Lower lobe of right lung (tissue), 2 donors: ENCODE results near the gene GGTLC2. TPM values are rescaled to one million over a fixed set of nuclear protein-coding genes. Genes with fewer than 3 reads are reported as not detected.

Source experiments
- ATAC-seq, 2 donors: fragments of 200-7000 bp; cut with Tn5 transposase; one replicate each; pipeline ENCODE4 v1.9.1; 2020 to 2022; ENCODE audit warnings: mild to moderate bottlenecking in 2 of 2, moderate library complexity in 2 of 2
- DNase-seq: peaks from one replicate; pipeline ENCODE4 v3.0.0-alpha.2; 2020
- H3K27ac ChIP-seq: fragments of 200-600 bp; one replicate; pipeline ENCODE4 v1.8.0; 2022
- H3K27me3 ChIP-seq: fragments of 200-600 bp; one replicate; pipeline ENCODE4 v1.8.0; 2022; ENCODE audit warnings: low read depth
- H3K36me3 ChIP-seq: fragments of 200-600 bp; one replicate; pipeline ENCODE4 v1.8.0; 2022; ENCODE audit warnings: mild to moderate bottlenecking
- H3K4me1 ChIP-seq: fragments of 200-600 bp; one replicate; pipeline ENCODE4 v1.8.0; 2022
- H3K4me3 ChIP-seq: fragments of 200-600 bp; one replicate; pipeline ENCODE4 v1.8.0; 2022; ENCODE audit warnings: mild to moderate bottlenecking
- H3K9me3 ChIP-seq: fragments of 200-600 bp; one replicate; pipeline ENCODE4 v1.8.0; 2022
- CTCF ChIP-seq: fragments of 200-600 bp; IDR thresholded peaks from one replicate; pipeline ENCODE4 v1.8.0; 2022; ENCODE audit warnings: antibody characterized with exemption, mild to moderate bottlenecking
- intact Hi-C: fragments of 100-400 bp; cut with DNase I; formaldehyde crosslinking; loops from one replicate; pipeline ENCODE4 v1.11.0; 2022
- total RNA-seq: library from RNA; stranded (reverse); fragmentation: NEBNext Ultra II Directional; extraction: Animal tissue kit (Norgen Biotek cat#: 25700); gene quantifications from one replicate; pipeline ENCODE4 v1.2.1, GENCODE V29; 2021
- donor health status: DM: no; HTN: yes; CAD: no; lungs with severe emphysema.

Gene GGTLC2
- total RNA-seq, 1 donor from 2014 or later = 2.7 TPM

DNA sequence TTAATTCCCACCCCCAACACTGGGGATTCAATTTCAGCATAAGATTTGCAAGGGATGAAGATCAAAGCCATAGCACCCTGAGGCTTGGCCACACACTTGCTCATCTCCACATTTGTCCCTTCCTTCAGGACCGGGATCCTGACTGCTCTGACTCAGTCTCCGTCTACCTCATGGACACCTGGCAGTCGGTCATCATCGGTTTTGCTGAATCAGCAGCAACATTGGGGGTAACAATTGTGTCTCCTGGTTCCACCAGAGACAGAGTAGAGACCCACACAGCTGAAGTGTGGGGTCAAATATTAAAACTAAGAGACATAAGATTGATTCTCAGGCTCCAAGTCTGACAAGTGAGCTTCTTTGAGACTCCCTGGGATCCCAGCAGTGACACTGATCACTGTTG is 34.6 kb downstream of the GGTLC2 start:
- TF ChIP-seq CTCF = no peak
- H3K27me3 ChIP-seq = no peaks in the 10 kb centered on the region
- ATAC-seq = no peak
- H3K9me3 ChIP-seq = no peaks in the 10 kb centered on the region
- H3K27ac ChIP-seq = no peak overlapping the region
- H3K36me3 ChIP-seq = no peaks in the 10 kb centered on the region
- DNase-seq = no peak
- no peak overlapping the region for H3K4me3 ChIP-seq
- intact Hi-C loops = no loop called here
- H3K4me1 ChIP-seq = no peaks in the 10 kb centered on the region

DNA sequence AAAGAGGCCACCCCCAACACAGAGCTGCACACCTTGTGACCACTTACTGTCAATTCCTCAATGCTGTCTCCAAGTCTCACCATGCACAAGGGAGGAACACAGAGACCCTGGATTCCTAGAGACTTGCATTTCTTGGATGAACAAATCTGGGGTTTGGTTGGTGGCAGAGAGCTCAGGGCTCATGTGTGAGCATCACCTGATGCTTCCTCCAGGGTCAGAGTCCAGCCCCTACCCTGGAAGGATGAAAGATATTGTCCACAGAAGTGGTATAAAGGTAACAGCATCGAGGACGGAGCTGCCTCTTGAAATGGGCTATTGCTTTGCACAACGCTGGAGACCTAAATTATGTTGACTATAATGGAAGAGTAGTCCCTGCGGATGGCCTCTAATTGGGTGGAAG is 36.0 kb downstream of the GGTLC2 start:
- Histone ChIP-seq H3K9me3 (no peaks in the 10 kb centered on the region), H3K4me1 (no peaks in the 10 kb centered on the region), H3K27me3 (no peaks in the 10 kb centered on the region), H3K4me3 (no peak overlapping the region), H3K27ac (no peak overlapping the region), H3K36me3 (no peaks in the 10 kb centered on the region)
- ATAC-seq (no peak), DNase-seq (no peak)
- intact Hi-C loops = no loop called here
- no peak for TF ChIP-seq CTCF

DNA sequence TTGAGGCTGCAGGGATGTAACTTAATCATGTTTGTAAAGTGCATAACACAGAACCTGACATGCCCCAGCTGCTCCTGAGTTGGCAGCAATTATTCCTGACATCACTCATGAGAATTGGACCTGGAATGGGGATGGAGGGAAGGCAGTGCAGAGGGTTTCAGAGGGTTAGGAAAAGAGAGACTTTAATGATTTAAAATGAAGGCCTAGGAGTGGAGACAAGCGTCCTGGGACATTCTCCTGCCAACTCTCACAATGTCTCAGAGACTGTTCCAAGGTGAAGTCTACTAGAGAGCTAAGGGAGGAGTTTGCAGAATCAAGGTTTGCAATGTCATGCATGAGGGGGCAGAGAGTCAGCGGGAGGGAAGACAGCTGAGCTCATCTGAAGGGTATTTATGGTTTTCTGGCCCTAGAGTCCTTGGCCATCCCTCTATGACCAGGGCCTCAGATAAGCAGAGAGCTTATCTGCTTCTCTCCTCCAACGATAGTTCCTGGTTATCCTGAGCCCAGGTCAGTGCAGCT is 36.9 kb downstream of the GGTLC2 start:
- no peaks in the 10 kb centered on the region for H3K4me1 ChIP-seq
- H3K4me3 ChIP-seq = no peak overlapping the region
- no peak for ATAC-seq
- intact Hi-C loops = no loop called here
- no peaks in the 10 kb centered on the region for H3K36me3 ChIP-seq
- H3K27ac ChIP-seq = no peak overlapping the region
- H3K27me3 ChIP-seq = no peaks in the 10 kb centered on the region
- no peaks in the 10 kb centered on the region for H3K9me3 ChIP-seq
- no peak for DNase-seq
- TF ChIP-seq CTCF = no peak

DNA sequence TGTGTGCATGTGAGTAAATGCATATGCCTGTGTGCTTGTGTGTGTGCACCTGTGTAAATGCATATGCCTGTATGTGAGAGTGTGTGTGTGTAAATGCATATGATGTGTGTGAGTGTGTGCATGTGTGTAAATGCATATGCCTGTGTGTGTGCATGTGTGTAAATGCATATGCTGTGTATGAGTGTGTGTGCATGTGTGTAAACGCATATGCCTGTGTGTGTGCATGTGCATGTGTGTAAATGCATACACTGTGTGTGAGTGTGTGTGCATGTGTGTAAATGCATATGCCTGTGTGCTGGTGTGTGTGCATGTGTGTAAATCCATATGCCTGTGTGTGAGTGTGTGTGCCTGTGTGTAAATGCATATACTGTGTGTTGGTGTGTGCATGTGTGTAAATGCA is 37.8 kb downstream of the GGTLC2 start:
- intact Hi-C loops = no loop called here

DNA sequence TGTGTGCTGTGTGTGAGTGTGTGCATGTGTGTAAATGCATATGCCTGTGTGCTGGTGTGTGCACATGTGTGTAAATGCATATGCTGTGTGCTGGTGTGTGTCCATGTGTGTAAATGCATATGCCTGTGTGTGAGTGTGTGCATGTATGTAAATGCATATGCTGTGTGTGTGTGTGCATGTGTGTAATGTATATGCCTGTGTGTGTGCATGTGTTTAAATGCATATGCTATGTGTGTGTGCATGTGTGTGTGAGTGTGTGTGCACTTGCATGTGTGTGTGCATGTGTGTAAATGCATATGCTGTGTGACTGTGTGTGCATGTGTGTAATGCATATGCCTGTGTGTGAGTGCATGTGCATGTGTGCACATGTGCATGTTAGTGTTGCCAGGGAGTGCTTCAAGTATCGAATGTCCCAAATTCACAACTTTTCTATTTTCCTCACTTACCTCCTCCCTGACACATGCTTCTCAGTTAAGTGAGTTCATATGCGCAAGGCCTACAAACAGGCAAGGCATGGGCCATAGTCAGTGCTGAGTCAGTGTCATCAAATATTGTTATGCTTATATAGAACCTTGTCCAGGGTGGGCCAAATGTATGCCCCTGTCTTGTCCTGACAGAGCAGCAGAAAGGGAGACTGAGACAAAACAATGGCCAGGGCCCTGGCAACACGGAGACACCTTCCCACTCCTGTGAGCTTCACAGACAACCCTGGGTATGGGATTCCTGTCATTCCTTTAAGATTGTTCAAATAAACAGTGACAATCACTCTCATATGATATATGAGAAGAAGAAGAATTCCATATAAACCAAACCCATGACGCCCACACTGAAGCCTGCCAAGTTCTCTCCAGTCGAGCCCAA is 38.6 kb downstream of the GGTLC2 start:
- DNase-seq = no peak
- no peak overlapping the region for H3K27ac ChIP-seq
- H3K36me3 ChIP-seq = no peaks in the 10 kb centered on the region
- H3K4me1 ChIP-seq = no peaks in the 10 kb centered on the region
- no peak for TF ChIP-seq CTCF
- H3K27me3 ChIP-seq = no peaks in the 10 kb centered on the region
- no peak for ATAC-seq
- intact Hi-C loops = no loop called here
- H3K4me3 ChIP-seq = no peak overlapping the region
- H3K9me3 ChIP-seq = no peaks in the 10 kb centered on the region

More for the DNA sequence above, 37.8 kb downstream of the GGTLC2 start:
- H3K27ac ChIP-seq = no peak overlapping the region
- no peaks in the 10 kb centered on the region for H3K36me3 ChIP-seq
- DNase-seq = no peak
- no peak for TF ChIP-seq CTCF
- no peak overlapping the region for H3K4me3 ChIP-seq
- no peaks in the 10 kb centered on the region for H3K9me3 ChIP-seq
- ATAC-seq = no peak
- no peaks in the 10 kb centered on the region for H3K27me3 ChIP-seq
- no peaks in the 10 kb centered on the region for H3K4me1 ChIP-seq
